Dedifferentiated amniotic fluid mesenchymal stem cell (primary cell): Measurements from ENCODE around the gene LYPD5.
"Not testable (repeated sequence)": the region's sequence is repeated elsewhere in the genome, so short reads cannot be mapped to it uniquely, and the experiment has no call there.

ENCODE experiments used
- DNase-seq: peaks from one replicate; pipeline ENCODE4 v3.0.0-alpha.2; 2016; ENCODE audit errors: extremely low spot score

The LYPD5 gene

DNA sequence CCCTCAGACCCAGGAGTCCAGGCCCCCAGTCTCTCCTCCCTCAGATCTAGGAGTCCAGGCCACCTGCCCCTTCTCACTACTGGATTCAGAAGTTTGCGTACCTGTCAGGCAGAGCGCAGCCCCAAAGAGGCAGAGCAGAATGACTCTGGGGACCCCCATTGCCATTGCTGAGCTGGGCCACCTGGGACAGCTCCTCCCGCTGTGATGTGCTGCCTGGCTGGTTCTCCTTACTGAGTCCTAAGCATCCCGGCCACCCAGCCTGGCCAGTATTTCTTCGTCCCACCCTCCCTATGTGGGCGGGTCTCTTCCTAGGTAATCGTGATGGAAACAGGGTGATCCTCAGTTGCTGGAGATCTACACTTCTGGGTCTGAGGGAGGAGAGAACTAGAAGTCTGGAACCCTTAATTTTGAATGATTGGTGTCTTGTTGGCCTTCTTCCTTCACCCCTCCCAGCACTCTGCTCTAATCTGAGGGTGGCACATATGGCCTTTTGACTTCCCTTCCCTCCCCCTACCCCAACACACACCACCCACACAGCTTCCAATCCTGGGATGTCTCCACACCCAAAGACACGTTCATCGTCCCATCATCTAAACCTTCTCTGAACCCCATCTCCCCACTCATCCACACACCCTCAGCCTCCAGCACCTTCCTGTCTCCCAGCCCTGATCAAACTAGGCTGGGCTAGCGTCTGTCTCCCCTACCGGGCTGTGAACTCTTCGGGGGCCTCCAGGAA is at the start of gene LYPD5:
Gene LYPD5, minus strand, starts transcription at position 232 of the 736 bp plus-strand sequence. Its CDS starts 67 bp downstream, at position 165.
- DNase-seq: no peak

- DNase-seq: no peak
Observed at GRCh38 chr19:43848821-43849220, 46.6 kb upstream of the LYPD5 start.

GRCh38 chr19:43847884-43848283 is 45.6 kb upstream of the LYPD5 start:
- DNase-seq: no peak

DNA sequence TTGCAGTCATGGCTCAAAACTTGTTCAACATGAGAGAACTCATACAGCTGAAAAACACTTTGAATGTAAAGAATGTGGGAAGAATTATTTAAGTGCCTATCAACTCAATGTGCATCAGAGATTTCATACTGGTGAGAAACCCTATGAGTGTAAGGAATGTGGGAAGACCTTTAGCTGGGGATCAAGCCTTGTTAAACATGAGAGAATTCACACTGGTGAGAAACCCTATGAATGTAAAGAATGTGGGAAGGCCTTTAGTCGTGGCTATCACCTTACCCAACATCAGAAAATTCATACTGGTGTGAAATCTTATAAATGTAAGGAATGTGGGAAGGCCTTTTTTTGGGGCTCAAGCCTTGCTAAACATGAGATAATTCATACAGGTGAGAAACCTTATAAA is 45.0 kb upstream of the LYPD5 start:
- DNase-seq: no peak

DNA sequence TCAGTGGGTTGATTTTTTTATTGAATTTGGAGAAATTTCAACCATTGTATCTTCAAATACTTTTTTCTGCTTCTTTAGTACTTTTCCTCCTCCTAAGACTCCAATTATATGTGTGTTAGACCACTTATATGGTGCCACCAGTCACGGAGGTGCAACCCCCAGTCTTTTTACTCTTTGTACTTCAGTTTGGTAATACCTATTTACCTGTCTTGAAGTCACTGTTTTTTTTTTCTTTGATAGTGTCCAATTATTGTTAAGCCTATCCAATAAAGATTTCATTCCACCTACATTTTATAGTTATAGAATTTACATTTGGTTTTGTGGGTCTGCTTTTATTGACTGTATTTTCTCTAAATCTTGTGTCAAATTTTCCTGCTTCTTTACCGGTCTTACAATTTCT is 39.8 kb upstream of the LYPD5 start:
- DNase-seq: no peak

- DNase-seq: no peak
Observed at GRCh38 chr19:43839139-43839538, 36.9 kb upstream of the LYPD5 start.

DNA sequence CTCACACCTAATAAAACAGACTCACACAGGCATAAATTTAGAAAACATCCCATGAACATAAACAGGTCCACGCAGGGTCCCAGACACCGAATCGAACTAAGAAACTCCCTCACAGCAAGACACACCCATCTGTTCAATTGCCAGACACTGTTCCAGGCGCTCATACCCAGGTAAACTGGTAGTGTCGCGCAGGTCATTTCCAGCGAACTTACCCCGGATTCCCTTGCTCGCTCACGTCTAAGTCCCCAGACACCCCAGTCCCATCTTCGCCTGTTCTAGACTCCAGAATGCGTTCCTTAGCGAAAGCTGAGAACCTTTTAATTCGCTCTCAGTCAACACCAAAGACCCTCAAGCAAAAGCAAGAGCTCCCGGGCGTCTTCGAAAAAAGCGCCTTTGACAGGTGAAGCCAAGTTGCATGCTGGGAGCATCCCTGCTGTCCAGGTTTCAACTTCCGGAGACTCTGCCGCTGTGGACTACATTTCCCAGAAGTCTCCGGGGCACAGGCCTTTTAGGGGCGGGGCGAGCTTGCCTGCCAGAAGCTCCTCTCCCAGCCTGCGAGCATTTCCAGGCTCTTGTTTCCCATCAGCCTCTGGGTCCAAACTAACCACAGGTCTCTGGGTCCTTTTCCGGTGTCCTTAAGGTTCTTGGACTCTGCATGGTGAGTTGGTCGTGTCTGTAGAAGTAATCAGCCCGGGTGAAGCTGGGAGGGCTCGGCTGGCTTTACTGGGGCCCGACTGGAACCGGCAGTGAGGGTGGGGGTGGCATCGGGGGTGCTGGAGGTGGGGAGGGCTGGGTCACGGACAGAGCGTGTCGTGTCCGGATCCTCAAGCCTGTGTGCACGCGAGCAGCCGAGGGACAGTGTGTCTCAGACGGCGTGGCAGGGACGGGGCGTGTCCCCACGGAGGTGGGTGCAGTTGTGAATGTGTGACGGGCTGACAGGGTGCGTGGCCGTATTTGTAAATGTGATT is 24.8 kb upstream of the LYPD5 start, which contains the start of gene ZNF283:
Gene ZNF283, plus strand, starts transcription at position 535 of the 968 bp plus-strand sequence. CDS start 6,184 bp downstream, outside the sequence.
- peak; percentile 88 for DNase-seq

DNA sequence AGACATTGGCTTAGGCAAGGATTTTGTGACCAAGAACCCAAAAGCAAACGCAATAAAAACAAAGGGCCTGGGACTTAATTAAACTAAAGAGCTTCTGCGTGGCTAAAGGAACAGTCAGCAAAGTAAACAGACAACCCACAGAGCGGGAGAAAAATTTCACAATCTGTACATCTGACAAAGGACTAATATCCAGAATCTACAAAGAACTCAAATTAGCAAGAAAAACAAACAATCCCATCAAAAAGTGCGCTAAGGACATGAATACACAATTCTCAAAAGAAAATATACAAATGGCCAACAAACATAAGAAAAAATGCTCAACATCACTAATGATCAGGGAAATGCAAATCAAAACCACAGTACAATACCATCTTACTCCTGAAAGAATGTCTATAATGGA is 22.3 kb upstream of the LYPD5 start:
- not testable (repeated sequence) for DNase-seq

- DNase-seq: not testable (repeated sequence)
Observed at GRCh38 chr19:43823856-43824255, 21.6 kb upstream of the LYPD5 start.

DNA sequence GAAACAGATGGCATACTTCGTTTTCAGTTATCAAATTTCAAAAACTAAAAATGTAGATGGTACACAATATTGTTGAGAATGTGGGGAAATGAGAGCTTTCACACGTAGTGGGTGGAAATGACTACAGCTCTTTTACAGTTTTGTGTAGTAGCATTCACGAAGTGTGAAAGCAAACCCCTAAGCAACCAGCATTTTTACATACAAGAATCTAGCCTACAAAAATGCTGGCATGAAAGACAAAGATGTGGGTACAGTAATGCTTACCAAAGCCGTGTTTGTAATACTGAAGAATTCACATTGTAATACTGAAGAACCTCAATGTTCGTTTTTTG is 18.6 kb upstream of the LYPD5 start:
- no peak for DNase-seq

DNA sequence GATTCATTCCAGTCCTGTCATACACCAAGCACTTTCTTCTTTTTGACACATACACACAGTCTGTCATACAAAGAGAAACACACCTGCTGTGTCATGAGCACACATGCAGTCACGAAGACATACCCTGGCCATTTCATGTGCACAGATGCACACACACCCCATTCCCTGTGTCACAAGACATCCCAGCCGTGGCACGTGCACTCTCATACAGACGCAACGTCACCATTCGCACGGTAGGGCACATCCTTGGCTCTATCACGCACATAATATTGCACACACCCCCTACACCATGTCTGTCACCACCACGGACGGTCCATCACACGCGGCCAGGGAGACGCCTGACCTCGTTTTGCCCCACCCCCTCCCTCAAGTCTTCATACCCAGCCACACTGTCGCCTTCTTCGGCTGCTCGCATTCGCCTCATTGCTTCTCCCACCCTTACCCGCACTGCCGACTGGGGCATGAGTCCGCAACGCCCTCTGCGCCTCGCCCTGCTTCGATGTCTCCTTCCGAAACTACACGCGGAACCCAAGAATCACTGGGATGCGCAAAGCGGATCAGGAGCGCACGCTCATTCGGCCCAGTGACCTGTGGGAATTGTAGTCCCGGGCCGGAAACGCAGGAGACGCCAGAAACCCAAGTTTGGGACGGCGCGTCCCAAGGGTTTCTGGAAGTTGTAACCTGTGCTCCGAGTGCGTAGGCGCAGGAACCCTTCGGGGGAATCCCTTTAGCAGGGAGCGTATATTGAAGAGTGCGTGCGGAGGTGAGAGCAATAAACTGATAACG is 18.0 kb upstream of the LYPD5 start:
- no peak for DNase-seq

DNA sequence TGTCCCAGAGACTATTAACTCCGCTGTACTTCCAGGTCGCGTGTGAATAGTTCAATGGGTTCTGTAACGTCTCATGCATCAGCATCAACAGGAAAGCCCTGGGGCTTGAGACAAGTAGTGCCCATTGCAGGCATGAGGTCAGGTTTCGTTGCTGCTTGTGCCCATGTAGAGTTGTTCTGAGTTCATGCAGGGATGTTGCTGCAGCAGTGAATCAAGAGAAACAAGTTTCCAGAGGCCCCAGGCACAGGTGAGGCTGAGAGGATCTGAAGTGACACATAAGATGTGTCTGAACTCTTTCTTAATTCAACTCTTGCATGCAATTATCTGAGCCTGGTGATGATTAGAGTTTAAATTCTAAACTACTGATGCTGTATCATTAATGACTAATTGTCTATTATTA is 16.3 kb upstream of the LYPD5 start:
- DNase-seq: no peak

- not testable (repeated sequence) for DNase-seq
Observed at GRCh38 chr19:43817454-43817853, 15.2 kb upstream of the LYPD5 start.

- DNase-seq: no peak
Observed at GRCh38 chr19:43814663-43815352, 12.6 kb upstream of the LYPD5 start.

- DNase-seq: no peak
Observed at GRCh38 chr19:43812688-43813087, 10.4 kb upstream of the LYPD5 start.

DNA sequence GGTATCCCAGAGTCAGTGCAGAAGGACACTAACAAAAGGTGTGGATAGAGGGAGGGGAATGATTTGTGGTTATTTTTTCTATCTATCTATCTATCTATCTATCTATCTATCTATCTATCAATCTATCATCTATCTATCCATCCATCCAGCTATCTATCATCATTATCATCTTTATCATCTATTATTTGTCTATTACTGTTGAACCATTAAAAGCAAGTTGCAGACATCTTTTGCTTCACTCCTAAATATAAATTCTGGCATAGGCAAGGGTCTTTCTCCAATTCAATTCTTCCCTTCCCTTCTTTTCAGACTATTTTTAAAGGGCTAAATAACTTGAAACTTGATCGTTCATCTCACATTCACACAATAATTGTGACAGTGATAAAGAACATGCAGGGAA is 10.0 kb upstream of the LYPD5 start:
- DNase-seq: no peak

- no peak for DNase-seq
Observed at GRCh38 chr19:43811837-43812236, 9.6 kb upstream of the LYPD5 start.

DNA sequence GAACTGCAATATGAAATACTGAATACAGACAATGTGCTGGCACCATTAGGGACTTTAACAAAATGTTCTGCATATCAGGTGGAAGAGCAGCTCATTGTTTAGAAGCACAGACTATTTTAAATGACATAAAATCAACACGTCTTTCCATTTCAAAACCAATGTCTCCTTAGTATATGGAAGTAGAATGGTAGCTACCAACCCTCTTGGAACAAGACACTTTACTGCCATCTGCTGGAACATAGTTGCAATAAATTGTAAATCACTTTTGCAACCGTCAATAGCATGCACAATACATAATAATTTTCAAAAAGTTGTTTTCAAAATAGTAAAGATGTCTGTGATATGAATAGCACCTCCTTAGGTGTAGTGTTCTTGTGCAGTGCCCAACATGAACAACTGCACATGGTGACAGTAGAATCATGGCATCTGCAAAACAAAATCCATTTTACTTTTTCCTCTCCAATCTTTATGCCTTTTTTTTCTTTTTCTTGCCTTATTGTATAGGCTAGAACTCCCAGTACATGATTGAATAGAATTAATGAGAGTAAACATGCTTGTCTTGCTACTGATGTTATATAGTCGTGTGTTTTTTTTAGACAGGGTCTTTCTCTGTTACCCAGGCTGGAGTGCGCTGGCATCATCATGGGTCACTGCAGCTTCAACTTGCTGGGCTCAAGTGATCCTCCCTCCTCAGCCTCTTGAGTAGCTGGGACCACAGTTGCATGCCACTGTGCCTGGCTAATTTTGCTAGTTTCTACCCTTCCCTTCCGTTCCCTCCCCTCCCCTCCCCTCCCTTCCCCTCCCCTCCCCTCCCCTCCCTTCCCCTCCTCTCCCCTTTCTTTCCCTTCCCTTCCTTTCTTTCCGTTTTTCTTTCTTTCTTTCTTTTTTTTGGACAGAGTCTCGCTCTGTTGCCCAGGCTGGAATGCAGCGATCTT is 7.8 kb upstream of the LYPD5 start:
- peak; percentile 57 for DNase-seq

DNA sequence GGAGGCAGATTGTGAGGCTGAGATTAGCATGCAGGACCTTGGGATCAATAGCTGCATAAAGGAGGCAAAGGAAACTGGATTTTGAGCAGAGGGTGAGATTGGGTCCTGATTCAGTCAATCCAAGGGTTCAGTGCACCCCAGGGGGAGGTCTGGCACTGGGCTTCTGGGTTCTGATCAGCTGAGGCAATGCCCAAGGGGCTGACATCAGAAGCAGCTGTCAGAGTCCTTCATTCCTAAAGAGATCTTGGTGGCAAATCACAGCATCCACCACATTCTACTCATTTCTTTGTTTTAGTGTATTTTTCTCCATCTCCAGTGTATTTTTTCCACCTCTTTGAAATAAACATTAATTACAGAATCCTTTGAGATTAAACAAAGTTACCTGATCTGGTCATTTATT is 5.4 kb upstream of the LYPD5 start:
- no peak for DNase-seq

DNA sequence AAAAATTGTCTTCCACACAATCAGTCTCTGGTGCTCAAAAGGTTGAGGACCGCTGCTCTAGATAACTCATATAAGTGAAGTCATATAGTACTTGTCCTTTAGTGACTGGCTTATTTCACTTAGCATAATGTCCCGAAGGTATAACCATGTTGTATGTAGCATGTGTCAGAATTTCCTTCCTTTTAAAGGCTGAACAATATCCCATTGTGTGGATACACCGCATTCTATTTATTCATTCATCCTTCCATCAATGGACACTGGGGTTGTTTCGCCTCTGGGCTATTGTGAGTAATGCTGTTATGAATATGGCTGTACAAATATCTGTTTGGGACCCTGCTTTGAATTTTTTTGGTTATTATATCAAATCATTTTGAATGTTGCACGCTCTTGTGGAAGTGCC is 4.6 kb upstream of the LYPD5 start:
- no peak for DNase-seq
